HepG2 (cell line): ENCODE results near the gene FASTKD2. TPM values are rescaled to one million over a fixed set of nuclear protein-coding genes. Genes with fewer than 3 reads are reported as not detected.

Experiments
- ARNT2 ChIP-seq: sonication (generic); formaldehyde crosslinking; IDR thresholded peaks from 2 replicates; pipeline ENCODE4 v1.8.0; 2022; ENCODE audit warnings: mild to moderate bottlenecking, low read depth, missing genetic modification reagents, moderate library complexity
- ATF1 ChIP-seq: IDR thresholded peaks from 2 replicates; pipeline ENCODE4 v1.6.1; 2016; ENCODE audit warnings: mild to moderate bottlenecking, control low read depth
- DMTF1 ChIP-seq: sonication (generic); formaldehyde crosslinking; IDR thresholded peaks from 2 replicates; pipeline ENCODE4 v1.4.0; 2020; ENCODE audit warnings: mild to moderate bottlenecking, missing genetic modification reagents
- GABPA ChIP-seq, 2 experiments: IDR thresholded peaks; 2 replicates each; pipeline ENCODE4 v1.6.1; 2011 to 2016; ENCODE audit warnings: low read depth in 2 of 2, low read length in 1 of 2, missing biosample characterization in 1 of 2, missing genetic modification characterization in 1 of 2
- KDM6A ChIP-seq: IDR thresholded peaks from 2 replicates; pipeline ENCODE4 v1.6.1; 2016; ENCODE audit warnings: low read depth
- MTERF4 ChIP-seq: sonication (generic); formaldehyde crosslinking; IDR thresholded peaks from 2 replicates; pipeline ENCODE4 v1.8.0; 2023; ENCODE audit warnings: mild to moderate bottlenecking, missing genetic modification reagents
- NCOA2 ChIP-seq: sonication (generic); formaldehyde crosslinking; IDR thresholded peaks from 2 replicates; pipeline ENCODE4 v1.8.0; 2022; ENCODE audit warnings: inconsistent platforms
- SIX4 ChIP-seq: sonication (generic); formaldehyde crosslinking; IDR thresholded peaks from 2 replicates; pipeline ENCODE4 v1.4.0; 2020; ENCODE audit warnings: missing genetic modification reagents
- STAT6 ChIP-seq: sonication (generic); formaldehyde crosslinking; IDR thresholded peaks from 2 replicates; pipeline ENCODE4 v1.4.0; 2020; ENCODE audit warnings: missing genetic modification reagents, mild to moderate bottlenecking, borderline replicate concordance
- TCF7 ChIP-seq: sonication (generic); IDR thresholded peaks from 2 replicates; pipeline ENCODE4 v1.6.1; 2016; ENCODE audit warnings: antibody characterized with exemption, low read depth
- TFAP4 ChIP-seq: sonication (generic); IDR thresholded peaks from 2 replicates; pipeline ENCODE4 v1.6.1; 2016; ENCODE audit warnings: low read depth, borderline replicate concordance
- ZBTB25 ChIP-seq: IDR thresholded peaks from 2 replicates; pipeline ENCODE4 v1.6.1; 2018; ENCODE audit warnings: missing genetic modification reagents
- ZBTB38 ChIP-seq: sonication (generic); formaldehyde crosslinking; IDR thresholded peaks from 2 replicates; pipeline ENCODE4 v1.5.1; 2020; ENCODE audit warnings: mild to moderate bottlenecking, missing genetic modification reagents
- ZMAT3 ChIP-seq: sonication (generic); formaldehyde crosslinking; conservative IDR thresholded peaks from 2 replicates; pipeline ENCODE4 v1.7.0; 2021; ENCODE audit warnings: missing genetic modification reagents
- ZNF329 ChIP-seq: sonication (generic); formaldehyde crosslinking; IDR thresholded peaks from 2 replicates; pipeline ENCODE4 v1.9.0; 2021; ENCODE audit warnings: low read depth, mild to moderate bottlenecking, missing genetic modification reagents
- ZNF350 ChIP-seq: sonication (generic); formaldehyde crosslinking; IDR thresholded peaks from 2 replicates; pipeline ENCODE4 v1.4.0; 2020; ENCODE audit warnings: mild to moderate bottlenecking, low read depth, missing genetic modification reagents, borderline replicate concordance
- ZNF451 ChIP-seq: sonication (generic); formaldehyde crosslinking; IDR thresholded peaks from 2 replicates; pipeline ENCODE4 v1.5.0; 2020; ENCODE audit warnings: mild to moderate bottlenecking, missing genetic modification reagents
- ZNF562 ChIP-seq: sonication (generic); formaldehyde crosslinking; IDR thresholded peaks from 2 replicates; pipeline ENCODE4 v1.8.0; 2022; ENCODE audit warnings: missing genetic modification reagents, borderline replicate concordance
- polyA plus RNA-seq, 8 experiments: library from polyadenylated mRNA; depleted of rRNA in 3 of 8; stranded (reverse) in 7 of 8; unstranded in 1 of 8; fragments of >200 nt; fragmentation: Illumina TruSeq in 4 of 8; extraction: Trizol in 4 of 8; gene quantifications; 2 replicates each; pipeline versions ENCODE4 v1.2.1 to v1.2.3, GENCODE V29; 2011 to 2016; ENCODE audit warnings: low read depth in 4 of 8, missing spikeins in 1 of 8, mixed read lengths in 1 of 8; ENCODE audit not compliant: insufficient read depth in 1 of 8
- total RNA-seq, 5 experiments: library from RNA; depleted of rRNA; stranded (reverse); fragments of >200 nt; fragmentation: Illumina TruSeq; extraction: Trizol; gene quantifications; 2 replicates each; pipeline ENCODE4 v1.2.3, GENCODE V29; 2016; ENCODE audit warnings: low read depth in 1 of 5
- TF ChIP-seq, protein P1 (sequence below): sonication (generic); formaldehyde crosslinking; IDR thresholded peaks from 2 replicates; pipeline ENCODE4 v1.8.1; 2023; ENCODE audit warnings: mild to moderate bottlenecking, inconsistent platforms, moderate library complexity, missing genetic modification reagents, borderline replicate concordance

FASTKD2 gene
- total and polyA plus RNA-seq, 2 of the 13 experiments (the other 11 are each of a cell fraction or from before 2014, with no cell fraction given): 41.1 to 77.8 TPM

DNA sequence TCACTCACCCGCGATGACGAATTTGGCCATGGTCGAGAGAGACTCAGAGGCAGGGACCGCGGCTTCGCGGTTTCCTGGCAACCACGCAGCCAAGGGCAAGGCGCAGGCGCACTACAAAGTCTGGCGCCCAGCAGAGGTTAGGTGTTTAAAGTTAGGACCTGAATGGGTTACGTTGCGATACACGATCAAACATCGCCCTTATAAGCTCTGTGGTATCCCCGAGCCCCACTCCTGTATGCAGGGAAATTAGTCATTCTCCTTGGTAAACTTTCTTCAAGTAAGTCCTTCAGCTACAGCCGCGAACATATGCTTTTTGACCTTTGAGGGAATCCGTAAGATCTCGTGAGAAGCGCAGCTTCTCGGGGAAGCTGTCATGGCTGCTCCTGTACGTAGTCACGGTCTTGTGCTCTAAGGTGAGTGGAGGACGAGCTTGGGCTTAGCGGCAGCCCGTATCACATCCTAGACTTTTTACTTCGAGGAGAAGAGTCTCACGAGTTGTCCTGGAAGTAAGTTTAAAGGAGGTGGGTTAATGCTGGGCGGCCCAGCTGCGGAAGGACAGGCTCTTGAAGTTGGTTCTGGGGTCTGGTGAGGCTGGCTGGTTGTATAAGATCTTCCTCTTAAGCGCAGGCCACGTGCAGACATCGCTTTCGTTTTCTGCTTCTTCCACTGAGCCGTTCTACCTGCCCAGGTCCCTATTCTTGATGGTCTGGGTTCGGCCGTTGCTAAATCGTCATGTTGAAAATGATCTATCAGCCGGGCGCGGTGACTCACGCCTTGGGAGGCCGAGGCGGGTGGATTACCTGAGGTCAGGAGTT lies at the start of gene FASTKD2, which contains the start of gene MDH1B (continued):
- no peak for TF ChIP-seq DMTF1
- no peak; the same call in none of the 2 replicates for TF ChIP-seq STAT6 (CRISPR knock-in tag)
- TF ChIP-seq TCF7: no peak
- peak; percentile 50; the same call in 1 of the 2 replicates for TF ChIP-seq TFAP4
- TF ChIP-seq SIX4 (CRISPR knock-in tag): no peak
- TF ChIP-seq ZBTB38 (CRISPR knock-in tag): 0 out of 2 replicates have a peak, but pooled peaks have one; percentile 27
- peak; percentile 86; the same call in 1 of the 2 replicates for TF ChIP-seq ZBTB25 (CRISPR knock-in tag)
- peak; percentile 64; the same call in 1 of the 2 replicates for TF ChIP-seq MTERF4
- TF ChIP-seq ZNF451 (CRISPR knock-in tag): no peak
- TF ChIP-seq ZNF350 (CRISPR knock-in tag): peak; percentile 94
- no peak; the same call in 1 of the 2 replicates for TF ChIP-seq KDM6A (CRISPR knock-in tag)
- 0 out of 2 replicates have a peak, but pooled peaks have one; percentile 8 for TF ChIP-seq ZMAT3 (CRISPR knock-in tag)
- TF ChIP-seq ZNF329: peak; percentile 57; the same call in 1 of the 2 replicates
- TF ChIP-seq ZNF562 (CRISPR knock-in tag): no peak
- TF ChIP-seq, protein P1, sequence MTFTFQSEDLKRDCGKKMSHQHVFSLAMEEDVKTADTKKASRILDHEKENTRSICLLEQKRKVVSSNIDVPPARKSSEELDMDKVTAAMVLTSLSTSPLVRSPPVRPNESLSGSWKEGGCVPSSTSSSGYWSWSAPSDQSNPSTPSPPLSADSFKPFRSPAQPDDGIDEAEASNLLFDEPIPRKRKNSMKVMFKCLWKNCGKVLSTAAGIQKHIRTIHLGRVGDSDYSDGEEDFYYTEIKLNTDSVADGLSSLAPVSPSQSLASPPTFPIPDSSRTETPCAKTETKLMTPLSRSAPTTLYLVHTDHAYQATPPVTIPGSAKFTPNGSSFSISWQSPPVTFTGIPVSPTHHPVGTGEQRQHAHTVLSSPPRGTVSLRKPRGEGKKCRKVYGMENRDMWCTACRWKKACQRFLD (CRISPR knock-in tag): 0 out of 2 replicates have a peak, but pooled peaks have one; percentile 54
- peak; percentile 81 for TF ChIP-seq ATF1
- TF ChIP-seq GABPA (IDR thresholded peaks at IDR 0.05; ENCODE audit: low read depth, low read length): no peak
- TF ChIP-seq GABPA (CRISPR knock-in tag; IDR thresholded peaks at IDR 0.05; ENCODE audit: low read depth): peak; percentile 76
- peak; percentile 70 for TF ChIP-seq NCOA2
- TF ChIP-seq ARNT2 (CRISPR knock-in tag): peak; percentile 95; the same call in 1 of the 2 replicates
